Psoas muscle (tissue), 8 donors: Measurements from ENCODE around the gene CCDC60. TPM values are rescaled to one million over a fixed set of nuclear protein-coding genes. Genes with fewer than 3 reads are reported as not detected.

Experiments used
- ATAC-seq, 4 donors: fragments of 200-7000 bp; cut with Tn5 transposase; one replicate each; pipeline ENCODE4 v1.9.1; 2020; ENCODE audit warnings: moderate library complexity in 3 of 4, mild to moderate bottlenecking in 2 of 4
- DNase-seq, 2 donors: peaks; one replicate each; pipeline ENCODE4 v3.0.0-alpha.2; 2020
- H3K27ac ChIP-seq: fragments of 200-600 bp; one replicate; pipeline ENCODE4 v1.8.0; 2022
- H3K27me3 ChIP-seq, 3 donors: fragments of 200-600 bp in 1 of 3; one replicate each; pipeline versions ENCODE4 v1.6.1 to v1.8.0; 2013 to 2022; ENCODE audit warnings: low read length in 2 of 3, mild to moderate bottlenecking in 2 of 3, moderate library complexity in 1 of 3; ENCODE audit not compliant: insufficient read depth in 3 of 3
- H3K36me3 ChIP-seq, 2 donors: fragments of 200-600 bp in 1 of 2; one replicate each; pipeline versions ENCODE4 v1.6.1 to v1.8.0; 2013 to 2022; ENCODE audit warnings: low read depth in 1 of 2, mild to moderate bottlenecking in 1 of 2, moderate library complexity in 1 of 2; ENCODE audit not compliant: insufficient read depth in 1 of 2
- H3K4me1 ChIP-seq: fragments of 200-600 bp; one replicate; pipeline ENCODE4 v1.8.0; 2022
- H3K4me3 ChIP-seq: fragments of 200-600 bp; one replicate; pipeline ENCODE4 v1.8.0; 2022; ENCODE audit warnings: mild to moderate bottlenecking
- H3K9me3 ChIP-seq: fragments of 200-600 bp; one replicate; pipeline ENCODE4 v1.8.0; 2022
- CTCF ChIP-seq: fragments of 200-600 bp; IDR thresholded peaks from one replicate; pipeline ENCODE4 v1.8.0; 2022; ENCODE audit warnings: antibody characterized with exemption
- WGBS, 3 donors: extraction: QIAGEN DNeasy Blood & Tissue Kit; methylation state at CpG; one replicate each; pipeline versions ENCODE4 v1.1.6 to v1.1.7; 2013; 5-methylcytosine and 5-hydroxymethylcytosine counted together
- intact Hi-C, 2 donors: fragments of 100-400 bp; cut with DNase I; formaldehyde crosslinking; loops; one replicate each; pipeline versions ENCODE4 v1.11.0 to v1.14.2; 2022
- polyA plus RNA-seq, 3 donors: library from polyadenylated mRNA; stranded (reverse); fragments of 200-250 nt; gene quantifications; one replicate each; pipeline ENCODE4 v1.2.3, GENCODE V29; 2013
- total RNA-seq, 4 donors: library from RNA; stranded (reverse); fragmentation: NEBNext Ultra II Directional in 2 of 4; extraction: Animal tissue kit (Norgen Biotek cat#: 25700) in 2 of 4; gene quantifications; one replicate each; pipeline versions ENCODE4 v1.2.1 to v1.2.4, GENCODE V29; 2021 to 2023
- donor health status: healthy with polysubstance abuse.
- donor health status: DM: no; HTN: no; CAD: no; lungs with moderate emphysema.
- donor health status: Bipolar disorder and iron deficiency.
- donor health status: healthy.
- donor health status: DM: yes; HTN: yes; CAD: no.
- donor health status: DM: no; HTN: no; CAD: no.
- donor health status: DM: no; HTN: no; CAD: no.
- donor health status: DM: yes; HTN: yes; CAD: no.

The CCDC60 gene
- total and polyA plus RNA-seq, 7 donors = not detected

- DNase-seq (no peak), ATAC-seq (no peak)
- Histone ChIP-seq H3K9me3 (no peaks in the 10 kb centered on the region), H3K4me1 (no peaks in the 10 kb centered on the region), H3K27ac (no peak overlapping the region), H3K4me3 (no peak overlapping the region), H3K27me3 (peaks cover 0 to 3% (median 0%) of the 10 kb centered on the region in 3 donors), H3K36me3 (no peaks in the 10 kb centered on the region)
- TF ChIP-seq CTCF = no peak
- intact Hi-C loops = no loop called here
- 76 to 80% (median 77%) methylated on average over 3 of the region's 3 CpGs for WGBS, 3 donors
Observed at GRCh38 chr12:119460876-119461275, 126.3 kb downstream of the CCDC60 start.

GRCh38 chr12:119461636-119462214 is 127.2 kb downstream of the CCDC60 start:
- H3K36me3 ChIP-seq = no peaks in the 10 kb centered on the region
- intact Hi-C loops = no loop called here
- 64 to 70% (median 68%) methylated on average over 8 of the region's 8 CpGs for WGBS, 3 donors
- peaks cover 0 to 3% (median 0%) of the 10 kb centered on the region in 3 donors for H3K27me3 ChIP-seq
- H3K4me1 ChIP-seq = no peaks in the 10 kb centered on the region
- no peak overlapping the region for H3K27ac ChIP-seq
- no peak for TF ChIP-seq CTCF
- DNase-seq (no peak), ATAC-seq (no peak)
- H3K4me3 ChIP-seq = no peak overlapping the region
- H3K9me3 ChIP-seq = no peaks in the 10 kb centered on the region

GRCh38 chr12:119463211-119463926 is 128.8 kb downstream of the CCDC60 start:
- no peaks in the 10 kb centered on the region for H3K36me3 ChIP-seq
- intact Hi-C loops = no loop called here
- DNase-seq (no peak), ATAC-seq (no peak)
- peaks cover 0 to 3% (median 0%) of the 10 kb centered on the region in 3 donors for H3K27me3 ChIP-seq
- H3K4me1 ChIP-seq = no peaks in the 10 kb centered on the region
- no peaks in the 10 kb centered on the region for H3K9me3 ChIP-seq
- 83 to 91% (median 85%) methylated on average over 8 of the region's 8 CpGs for WGBS, 3 donors
- no peak overlapping the region for H3K4me3 ChIP-seq
- TF ChIP-seq CTCF = no peak
- H3K27ac ChIP-seq = no peak overlapping the region

- no peak for TF ChIP-seq CTCF
- Histone ChIP-seq H3K27me3 (no peaks in the 10 kb centered on the region), H3K4me3 (no peak overlapping the region), H3K9me3 (no peaks in the 10 kb centered on the region), H3K27ac (no peak overlapping the region), H3K4me1 (no peaks in the 10 kb centered on the region), H3K36me3 (no peaks in the 10 kb centered on the region)
- no peak for ATAC-seq
- intact Hi-C loops = no loop called here
- no peak for DNase-seq
Observed at GRCh38 chr12:119468296-119468695, 133.8 kb downstream of the CCDC60 start.
